Measurements from ENCODE around the gene NAGK.
"Not testable (repeated sequence)": the region's sequence is repeated elsewhere in the genome, so short reads cannot be mapped to it uniquely, and the experiment has no call there.

DNA sequence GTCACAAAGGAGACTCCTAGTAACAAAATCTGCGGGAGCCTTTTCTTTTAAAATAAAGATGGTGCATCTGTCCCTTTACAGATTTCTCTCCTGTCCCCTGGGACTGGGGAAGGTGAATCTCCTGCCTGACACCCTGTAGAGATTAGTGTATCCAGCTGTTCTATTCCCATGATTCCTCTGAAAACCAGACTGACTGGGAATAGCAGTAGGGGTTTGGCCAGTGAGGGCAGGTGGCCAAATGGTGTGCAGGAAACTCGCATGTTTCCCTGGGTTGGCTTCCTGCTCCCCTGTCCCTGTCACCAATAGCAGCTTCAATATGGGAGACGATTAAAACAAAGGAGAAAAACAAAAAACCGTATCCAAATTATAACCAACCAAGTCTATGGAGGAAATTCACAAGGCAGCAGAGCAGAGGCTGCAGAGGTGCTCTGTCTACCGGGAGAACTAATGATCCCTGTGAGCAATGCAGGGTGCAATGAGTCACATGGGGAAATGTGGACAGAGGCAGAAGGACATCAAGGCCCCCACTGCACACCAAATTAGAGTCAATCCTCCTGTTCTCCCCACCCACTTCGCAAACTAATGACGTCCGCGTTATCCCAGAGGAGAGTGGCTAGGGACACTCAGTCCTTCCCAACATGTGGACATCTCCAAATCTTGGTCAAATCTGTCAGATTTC is 17.0 kb downstream of the NAGK start:
- TF ChIP-seq, protein P1, sequence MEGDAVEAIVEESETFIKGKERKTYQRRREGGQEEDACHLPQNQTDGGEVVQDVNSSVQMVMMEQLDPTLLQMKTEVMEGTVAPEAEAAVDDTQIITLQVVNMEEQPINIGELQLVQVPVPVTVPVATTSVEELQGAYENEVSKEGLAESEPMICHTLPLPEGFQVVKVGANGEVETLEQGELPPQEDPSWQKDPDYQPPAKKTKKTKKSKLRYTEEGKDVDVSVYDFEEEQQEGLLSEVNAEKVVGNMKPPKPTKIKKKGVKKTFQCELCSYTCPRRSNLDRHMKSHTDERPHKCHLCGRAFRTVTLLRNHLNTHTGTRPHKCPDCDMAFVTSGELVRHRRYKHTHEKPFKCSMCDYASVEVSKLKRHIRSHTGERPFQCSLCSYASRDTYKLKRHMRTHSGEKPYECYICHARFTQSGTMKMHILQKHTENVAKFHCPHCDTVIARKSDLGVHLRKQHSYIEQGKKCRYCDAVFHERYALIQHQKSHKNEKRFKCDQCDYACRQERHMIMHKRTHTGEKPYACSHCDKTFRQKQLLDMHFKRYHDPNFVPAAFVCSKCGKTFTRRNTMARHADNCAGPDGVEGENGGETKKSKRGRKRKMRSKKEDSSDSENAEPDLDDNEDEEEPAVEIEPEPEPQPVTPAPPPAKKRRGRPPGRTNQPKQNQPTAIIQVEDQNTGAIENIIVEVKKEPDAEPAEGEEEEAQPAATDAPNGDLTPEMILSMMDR (IDR thresholded peaks at IDR 0.05), result not testable (repeated sequence)
- not testable (repeated sequence) for TF ChIP-seq POLR2AphosphoS5, POLR2A, EP300 (IDR thresholded peaks at IDR 0.05)

Data from sigmoid colon (tissue), 4 donors.